Choroid plexus epithelial cell (primary cell): ENCODE measurements around the gene WIPI1.

ENCODE experiments used
- DNase-seq: peaks from one replicate; pipeline ENCODE4 v3.0.0-alpha.2; 2010; ENCODE audit warnings: low read depth
- H3K4me3 ChIP-seq: 2 replicates; pipeline ENCODE4 v1.5.1; 2011; ENCODE audit warnings: low read depth, mild to moderate bottlenecking, control low read depth, low read length, moderate library complexity
- TF ChIP-seq, protein P1 (sequence below): conservative IDR thresholded peaks from 2 replicates; pipeline ENCODE4 v1.5.1; 2011; ENCODE audit warnings: low read depth, mild to moderate bottlenecking, control low read depth, inconsistent platforms, low read length, moderate library complexity

The WIPI1 gene

DNA sequence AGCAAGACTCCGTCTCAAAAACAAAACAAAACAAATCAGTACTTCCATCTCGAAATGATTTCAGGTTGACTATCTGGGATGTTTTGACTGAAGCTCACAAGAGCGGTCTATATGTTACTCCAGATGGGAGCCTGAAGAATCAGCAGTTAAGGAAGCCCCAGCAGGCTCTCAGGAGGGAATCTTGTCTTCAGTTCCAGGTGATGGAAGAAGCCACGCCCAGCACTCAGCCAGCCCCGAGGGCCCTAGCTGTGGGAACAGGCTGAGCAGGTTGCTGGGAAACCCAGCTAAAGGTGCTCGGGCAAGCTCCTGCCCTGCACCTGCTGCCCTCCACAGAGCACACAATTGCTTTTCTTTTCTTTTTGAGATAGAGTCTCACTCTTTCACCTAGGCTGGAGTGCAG, 32.4 kb downstream of the WIPI1 start:
- TF ChIP-seq, protein P1, sequence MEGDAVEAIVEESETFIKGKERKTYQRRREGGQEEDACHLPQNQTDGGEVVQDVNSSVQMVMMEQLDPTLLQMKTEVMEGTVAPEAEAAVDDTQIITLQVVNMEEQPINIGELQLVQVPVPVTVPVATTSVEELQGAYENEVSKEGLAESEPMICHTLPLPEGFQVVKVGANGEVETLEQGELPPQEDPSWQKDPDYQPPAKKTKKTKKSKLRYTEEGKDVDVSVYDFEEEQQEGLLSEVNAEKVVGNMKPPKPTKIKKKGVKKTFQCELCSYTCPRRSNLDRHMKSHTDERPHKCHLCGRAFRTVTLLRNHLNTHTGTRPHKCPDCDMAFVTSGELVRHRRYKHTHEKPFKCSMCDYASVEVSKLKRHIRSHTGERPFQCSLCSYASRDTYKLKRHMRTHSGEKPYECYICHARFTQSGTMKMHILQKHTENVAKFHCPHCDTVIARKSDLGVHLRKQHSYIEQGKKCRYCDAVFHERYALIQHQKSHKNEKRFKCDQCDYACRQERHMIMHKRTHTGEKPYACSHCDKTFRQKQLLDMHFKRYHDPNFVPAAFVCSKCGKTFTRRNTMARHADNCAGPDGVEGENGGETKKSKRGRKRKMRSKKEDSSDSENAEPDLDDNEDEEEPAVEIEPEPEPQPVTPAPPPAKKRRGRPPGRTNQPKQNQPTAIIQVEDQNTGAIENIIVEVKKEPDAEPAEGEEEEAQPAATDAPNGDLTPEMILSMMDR, result no peak
- DNase-seq, result no peak
- H3K4me3 ChIP-seq, result no peak overlapping the region

DNA sequence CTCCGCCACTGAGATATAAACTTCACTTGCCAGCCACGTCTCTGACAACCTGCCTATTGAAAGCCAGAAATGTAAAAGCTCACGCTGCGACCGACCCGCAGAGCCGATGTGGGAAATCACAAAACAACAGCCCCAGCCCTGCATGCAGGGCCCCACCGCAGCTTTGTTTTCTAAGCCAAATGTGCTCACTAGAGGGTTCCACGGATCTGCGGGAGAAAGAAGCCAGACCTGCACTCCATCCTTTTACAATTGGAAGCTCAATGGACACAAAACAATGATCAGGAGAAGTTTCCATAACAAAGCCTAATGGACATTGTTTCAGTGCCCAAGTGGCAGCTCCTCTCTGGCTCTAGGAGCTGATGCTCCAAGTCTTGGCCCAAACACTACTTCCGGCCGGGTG, 33.1 kb downstream of the WIPI1 start:
- DNase-seq, result no peak
- no peak overlapping the region for H3K4me3 ChIP-seq
- TF ChIP-seq, protein P1, result no peak

DNA sequence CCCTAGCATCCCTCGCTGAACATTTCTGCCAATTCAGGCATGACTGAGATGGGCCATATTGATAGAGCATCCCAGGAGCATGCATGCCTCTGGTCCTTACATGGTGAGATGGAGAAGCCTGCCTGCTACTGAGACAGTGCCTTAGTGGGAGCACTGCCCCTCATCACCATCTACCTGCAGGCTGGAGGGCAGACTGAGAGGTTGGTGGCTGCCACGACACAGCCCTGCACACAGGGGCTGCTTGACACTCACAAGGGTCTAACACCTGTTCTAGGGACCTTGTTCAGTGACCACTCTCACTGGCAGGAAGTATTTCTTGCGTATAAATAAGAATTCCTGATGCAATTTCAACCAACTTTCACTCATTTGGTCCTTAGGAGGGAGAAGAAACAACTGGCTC, 34.0 kb downstream of the WIPI1 start:
- no peak for DNase-seq
- TF ChIP-seq, protein P1, result no peak
- no peak overlapping the region for H3K4me3 ChIP-seq

DNA sequence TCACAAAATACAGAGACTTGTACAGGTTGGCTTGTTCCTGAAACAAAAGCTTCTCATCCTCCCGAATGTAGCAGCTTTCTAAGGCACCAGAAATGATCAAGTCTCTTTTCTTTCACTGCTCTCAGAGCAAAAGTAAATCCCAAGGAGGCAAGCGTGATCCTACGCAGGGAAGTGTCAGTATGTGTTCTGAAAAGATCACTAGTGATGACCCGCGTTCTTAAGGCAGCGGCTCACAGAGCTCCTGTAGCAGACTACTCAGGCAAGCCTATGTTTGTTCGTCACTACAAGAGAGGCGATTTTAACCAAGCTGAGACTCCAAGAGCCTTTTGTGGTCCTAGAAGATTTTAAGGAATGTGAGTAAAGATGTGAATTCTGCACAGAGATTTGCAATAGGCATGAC, 34.5 kb downstream of the WIPI1 start:
- TF ChIP-seq, protein P1, result no peak
- H3K4me3 ChIP-seq, result no peak overlapping the region
- no peak for DNase-seq

DNA sequence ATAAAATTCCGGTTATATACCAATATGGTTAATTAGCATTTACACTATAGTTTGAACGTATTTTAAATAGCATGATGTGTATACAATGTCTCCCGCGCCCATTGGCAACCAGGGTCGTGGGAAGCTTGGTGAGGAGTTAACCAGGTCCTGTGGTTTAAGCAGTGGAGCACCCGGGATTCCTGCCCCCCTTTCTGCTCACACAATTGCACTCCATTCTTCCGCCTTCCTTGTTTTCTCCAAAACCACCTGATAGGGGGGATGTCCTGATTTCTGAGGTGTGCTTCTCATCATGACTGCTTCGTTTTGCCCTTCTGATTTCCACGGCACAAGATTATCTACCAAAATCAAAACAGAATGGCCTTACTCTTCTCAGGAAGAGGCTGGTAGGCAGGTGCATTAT, 35.8 kb downstream of the WIPI1 start:
- TF ChIP-seq, protein P1, result no peak
- DNase-seq, result no peak
- no peak overlapping the region for H3K4me3 ChIP-seq

DNA sequence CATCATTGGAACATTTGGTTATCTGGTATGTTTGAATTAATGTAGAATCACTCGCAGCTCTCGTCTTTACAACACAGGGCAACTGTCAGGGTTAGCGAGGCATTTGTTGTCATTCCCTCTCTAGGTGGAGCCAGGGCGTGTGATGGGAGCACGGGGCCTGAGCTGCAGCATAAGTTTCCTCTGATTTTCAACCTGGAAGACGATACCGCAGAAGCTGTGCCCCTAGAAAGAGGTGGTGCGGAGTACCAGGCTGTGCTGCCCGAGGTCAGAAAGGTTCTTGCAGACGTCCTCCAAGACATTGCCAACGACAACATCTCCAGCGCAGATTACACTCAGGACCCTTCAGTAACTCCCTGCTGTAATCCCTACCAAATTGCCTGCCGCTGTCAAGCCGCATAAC, 37.2 kb downstream of the WIPI1 start:
- no peak overlapping the region for H3K4me3 ChIP-seq
- DNase-seq, result no peak
- TF ChIP-seq, protein P1, result no peak

DNA sequence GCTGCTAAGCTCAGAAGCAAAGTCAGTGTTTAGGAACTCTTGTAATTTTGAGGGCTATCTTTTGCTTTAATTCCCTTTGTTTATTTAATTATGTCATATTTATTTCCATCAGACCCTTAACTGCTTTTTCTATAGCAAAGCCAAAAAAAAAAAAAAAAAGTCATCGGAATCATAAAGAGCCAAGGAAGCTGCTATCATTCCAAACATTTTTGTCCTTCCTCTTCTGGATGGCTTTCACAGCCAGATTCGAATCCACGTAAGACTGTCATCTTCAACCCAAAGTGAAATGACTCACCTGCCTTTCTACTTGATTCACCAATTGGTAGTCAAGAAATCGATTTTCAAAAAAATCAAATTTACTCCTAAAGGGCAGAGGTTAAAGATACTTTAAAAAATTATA, 38.4 kb downstream of the WIPI1 start:
- H3K4me3 ChIP-seq, result no peak overlapping the region
- TF ChIP-seq, protein P1, result no peak
- DNase-seq, result no peak
